Activated B cell treated with CpG ODN at 0.5 μM for 24 hours (primary cell): ENCODE measurements around the gene SERPINB12. TPM values are rescaled to one million over a fixed set of nuclear protein-coding genes. Genes with fewer than 3 reads are reported as not detected.

Experiments used
- ATAC-seq: fragments of 200-7000 bp; cut with Tn5 transposase; one replicate; pipeline ENCODE4 v1.10.0; 2021; ENCODE audit warnings: low read depth, mild to moderate bottlenecking, moderate library complexity
- CTCF ChIA-PET: fragments of 350-600 bp; sonication (Branson Sonifier 250); formaldehyde crosslinking; loops from one replicate; lab custom pipeline; 2021; ENCODE audit warnings: antibody characterized with exemption; lab: Charles Lee
- POLR2A ChIA-PET: fragments of 350-600 bp; sonication (Branson Sonifier 250); formaldehyde crosslinking; loops from one replicate; lab custom pipeline; 2021; ENCODE audit warnings: antibody characterized with exemption; lab: Charles Lee
- DNase-seq: peaks from one replicate; pipeline ENCODE4 v3.0.0; 2022
- H3K27ac Mint-ChIP-seq: one replicate; pipeline ENCODE4 v1.8.0; 2020; ENCODE audit warnings: mixed read lengths
- H3K27me3 Mint-ChIP-seq: one replicate; pipeline ENCODE4 v1.8.0; 2021; ENCODE audit warnings: mixed read lengths
- H3K36me3 Mint-ChIP-seq: one replicate; pipeline ENCODE4 v1.8.0; 2021; ENCODE audit warnings: low read depth, mixed read lengths
- H3K4me1 Mint-ChIP-seq: one replicate; pipeline ENCODE4 v1.8.0; 2021; ENCODE audit warnings: mixed read lengths
- H3K4me3 Mint-ChIP-seq: one replicate; pipeline ENCODE4 v1.8.0; 2020; ENCODE audit warnings: mild to moderate bottlenecking, mixed read lengths
- H3K9me3 Mint-ChIP-seq: one replicate; pipeline ENCODE4 v1.8.0; 2020; ENCODE audit warnings: mixed read lengths
- intact Hi-C: fragments of 100-400 bp; cut with micrococcal nuclease; formaldehyde crosslinking; loops from one replicate; pipeline ENCODE4 v1.15.1; 2024
- total RNA-seq: library from RNA; stranded (reverse); gene quantifications from 2 replicates; pipeline ENCODE4 v1.2.3, GENCODE V29; 2022
- TF ChIP-seq, protein P1 (sequence below): fragments of 200-600 bp; IDR thresholded peaks from one replicate; pipeline ENCODE4 v1.8.0; 2022; ENCODE audit warnings: antibody characterized with exemption, mild to moderate bottlenecking

The SERPINB12 gene
- total RNA-seq, 1 donor from 2014 or later = not detected

DNA sequence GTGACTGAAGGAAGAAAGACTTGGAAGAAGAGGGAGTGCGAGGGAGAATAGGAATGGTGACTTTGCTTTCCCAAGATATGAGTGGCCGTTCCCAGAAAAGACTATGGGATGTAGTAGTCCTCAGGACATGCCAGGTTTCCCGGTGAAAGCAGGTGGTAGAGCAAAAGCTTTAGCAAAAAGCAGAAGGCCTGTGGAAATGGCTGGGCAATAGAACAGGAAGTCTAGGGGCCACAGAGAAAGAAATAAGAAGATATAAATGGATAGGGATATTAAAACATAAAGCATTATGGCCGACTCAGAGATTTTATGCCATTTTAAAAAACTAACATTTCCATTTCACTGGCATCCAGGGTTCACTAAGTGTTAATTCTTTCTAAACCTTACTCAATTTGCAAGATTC is 43.8 kb downstream of the SERPINB12 start:
- Mint-ChIP-seq H3K4me1 (no peaks in the 10 kb centered on the region), H3K4me3 (no peak overlapping the region), H3K27me3 (peaks cover 23% of the 10 kb centered on the region), H3K9me3 (no peaks in the 10 kb centered on the region), H3K36me3 (no peaks in the 10 kb centered on the region), H3K27ac (no peak overlapping the region)
- ChIA-PET POLR2A (no interaction called here), CTCF (no interaction called here)
- ATAC-seq = no peak
- DNase-seq = no peak
- TF ChIP-seq, protein P1, sequence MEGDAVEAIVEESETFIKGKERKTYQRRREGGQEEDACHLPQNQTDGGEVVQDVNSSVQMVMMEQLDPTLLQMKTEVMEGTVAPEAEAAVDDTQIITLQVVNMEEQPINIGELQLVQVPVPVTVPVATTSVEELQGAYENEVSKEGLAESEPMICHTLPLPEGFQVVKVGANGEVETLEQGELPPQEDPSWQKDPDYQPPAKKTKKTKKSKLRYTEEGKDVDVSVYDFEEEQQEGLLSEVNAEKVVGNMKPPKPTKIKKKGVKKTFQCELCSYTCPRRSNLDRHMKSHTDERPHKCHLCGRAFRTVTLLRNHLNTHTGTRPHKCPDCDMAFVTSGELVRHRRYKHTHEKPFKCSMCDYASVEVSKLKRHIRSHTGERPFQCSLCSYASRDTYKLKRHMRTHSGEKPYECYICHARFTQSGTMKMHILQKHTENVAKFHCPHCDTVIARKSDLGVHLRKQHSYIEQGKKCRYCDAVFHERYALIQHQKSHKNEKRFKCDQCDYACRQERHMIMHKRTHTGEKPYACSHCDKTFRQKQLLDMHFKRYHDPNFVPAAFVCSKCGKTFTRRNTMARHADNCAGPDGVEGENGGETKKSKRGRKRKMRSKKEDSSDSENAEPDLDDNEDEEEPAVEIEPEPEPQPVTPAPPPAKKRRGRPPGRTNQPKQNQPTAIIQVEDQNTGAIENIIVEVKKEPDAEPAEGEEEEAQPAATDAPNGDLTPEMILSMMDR = no peak
- intact Hi-C loops = no loop called here

DNA sequence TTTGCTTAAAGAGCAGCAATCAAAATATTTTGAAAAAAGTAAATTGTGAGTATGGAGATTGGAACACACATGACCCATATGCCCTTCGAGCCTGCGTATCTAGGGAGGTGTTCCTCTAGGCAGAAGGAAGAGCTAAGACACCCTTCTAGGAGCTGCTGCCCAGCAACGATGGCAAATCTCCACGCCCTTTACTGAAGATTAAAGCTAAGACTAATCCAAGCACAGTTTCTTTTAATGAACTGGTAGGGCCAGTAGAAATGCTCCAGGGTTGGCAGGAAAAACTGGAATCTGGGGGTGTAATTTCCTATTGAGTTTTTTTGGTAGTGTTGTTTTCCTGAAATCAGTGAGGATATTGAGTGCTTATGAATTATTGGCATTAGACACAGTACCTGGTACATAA is 44.3 kb downstream of the SERPINB12 start:
- H3K36me3 Mint-ChIP-seq = no peaks in the 10 kb centered on the region
- no peak overlapping the region for H3K4me3 Mint-ChIP-seq
- no peak overlapping the region for H3K27ac Mint-ChIP-seq
- ATAC-seq (no peak), DNase-seq (no peak)
- H3K27me3 Mint-ChIP-seq = peaks cover 23% of the 10 kb centered on the region
- H3K9me3 Mint-ChIP-seq = no peaks in the 10 kb centered on the region
- intact Hi-C loops = no loop called here
- ChIA-PET POLR2A (no interaction called here), CTCF (no interaction called here)
- TF ChIP-seq, protein P1 = no peak
- no peaks in the 10 kb centered on the region for H3K4me1 Mint-ChIP-seq

DNA sequence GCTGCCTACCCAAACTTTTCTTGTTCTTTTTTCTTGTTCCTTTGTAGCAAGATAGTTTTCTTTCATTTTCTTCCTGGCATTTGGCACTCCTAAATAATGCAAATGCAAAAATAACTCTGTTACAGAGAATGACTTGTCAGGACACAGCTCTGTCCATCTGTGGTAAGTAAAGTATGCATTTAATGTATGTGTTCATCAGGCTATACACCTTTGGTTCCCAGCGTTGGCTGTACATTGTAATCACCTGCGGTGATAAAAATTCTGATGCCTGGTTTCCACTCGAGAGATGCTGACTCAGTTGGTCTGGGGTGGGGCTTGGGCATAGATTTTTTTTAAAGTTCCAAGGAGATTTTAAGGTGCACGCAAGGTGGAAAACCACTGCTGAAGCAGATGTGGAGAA is 44.8 kb downstream of the SERPINB12 start, which contains the start of gene SERPINB13:
Gene SERPINB13, plus strand, starts transcription at position 378 of the 400 bp plus-strand sequence. CDS start 1,325 bp downstream, outside the sequence.
- Mint-ChIP-seq H3K36me3 (no peaks in the 10 kb centered on the region), H3K9me3 (no peaks in the 10 kb centered on the region)
- CTCF ChIA-PET = no interaction called here

DNA sequence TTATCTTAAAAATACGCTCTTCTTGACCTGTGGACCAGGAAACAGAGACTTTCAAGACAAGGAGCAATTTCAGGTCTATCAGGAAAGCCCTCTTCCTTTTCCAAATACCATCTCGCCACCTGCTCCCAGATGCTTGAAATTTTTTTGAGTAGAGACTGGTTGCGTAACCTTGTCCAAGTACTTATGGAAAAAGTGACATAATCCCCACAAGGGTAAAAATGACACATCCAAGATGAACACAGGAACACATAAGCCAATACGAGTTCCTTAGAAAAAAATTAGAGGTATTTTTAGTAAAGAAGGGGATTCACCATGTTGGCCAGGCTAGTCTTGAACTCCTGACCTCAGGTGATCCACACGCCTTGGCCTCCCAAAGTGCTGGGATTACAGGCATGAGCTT is 46.7 kb downstream of the SERPINB12 start:
- CTCF ChIA-PET = no interaction called here
- intact Hi-C loops = no loop called here

More for the DNA sequence above, 44.8 kb downstream of the SERPINB12 start, which contains the start of gene SERPINB13:
- Mint-ChIP-seq H3K4me1 (no peaks in the 10 kb centered on the region), H3K27ac (no peak within 1 kb of the TSS), H3K27me3 (peaks cover 21% of the 10 kb centered on the region), H3K4me3 (no peak within 1 kb of the TSS)
- intact Hi-C loops = no loop called here
- POLR2A ChIA-PET = no interaction called here
- ATAC-seq (no peak), DNase-seq (no peak)
- TF ChIP-seq, protein P1 = no peak

DNA sequence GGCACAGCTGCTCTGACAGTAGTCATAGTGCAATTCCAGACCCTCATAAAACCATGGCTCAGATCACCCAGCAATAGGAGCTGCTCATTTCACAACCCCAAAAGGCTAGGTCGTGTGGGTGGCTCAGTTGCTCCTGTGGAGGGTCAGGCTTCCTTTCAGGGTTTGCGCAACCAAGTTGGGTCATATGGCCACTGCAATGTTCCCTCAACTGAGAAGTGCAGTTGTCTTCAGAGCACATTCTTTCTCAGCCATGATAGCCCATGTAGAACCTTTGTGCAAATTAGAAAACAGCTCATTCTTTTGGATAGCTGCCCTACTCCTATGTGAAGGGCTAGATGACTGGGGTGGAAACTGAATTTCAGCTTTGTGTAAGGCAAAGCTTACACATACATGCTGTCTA is 48.2 kb downstream of the SERPINB12 start:
- DNase-seq = no peak
- Mint-ChIP-seq H3K4me1 (no peaks in the 10 kb centered on the region), H3K4me3 (no peak overlapping the region), H3K27me3 (peaks cover 20% of the 10 kb centered on the region), H3K36me3 (no peaks in the 10 kb centered on the region), H3K27ac (no peak overlapping the region), H3K9me3 (no peaks in the 10 kb centered on the region)
- CTCF ChIA-PET = no interaction called here
- intact Hi-C loops = no loop called here
- POLR2A ChIA-PET = no interaction called here
- no peak for ATAC-seq
- TF ChIP-seq, protein P1 = no peak

More for the DNA sequence above, 46.7 kb downstream of the SERPINB12 start:
- H3K9me3 Mint-ChIP-seq = no peaks in the 10 kb centered on the region
- ATAC-seq (no peak), DNase-seq (no peak)
- H3K27ac Mint-ChIP-seq = no peak overlapping the region
- no peaks in the 10 kb centered on the region for H3K4me1 Mint-ChIP-seq
- TF ChIP-seq, protein P1 = no peak
- POLR2A ChIA-PET = no interaction called here
- H3K4me3 Mint-ChIP-seq = no peak overlapping the region
- H3K27me3 Mint-ChIP-seq = peaks cover 21% of the 10 kb centered on the region
- no peaks in the 10 kb centered on the region for H3K36me3 Mint-ChIP-seq
